ENCODE data around the gene OSCP1. TPM values are rescaled to one million over a fixed set of nuclear protein-coding genes. Genes with fewer than 3 reads are reported as not detected.

Gene OSCP1
- total RNA-seq, 2 experiments from 2014 or later = 2.4 to 2.7 TPM

DNA sequence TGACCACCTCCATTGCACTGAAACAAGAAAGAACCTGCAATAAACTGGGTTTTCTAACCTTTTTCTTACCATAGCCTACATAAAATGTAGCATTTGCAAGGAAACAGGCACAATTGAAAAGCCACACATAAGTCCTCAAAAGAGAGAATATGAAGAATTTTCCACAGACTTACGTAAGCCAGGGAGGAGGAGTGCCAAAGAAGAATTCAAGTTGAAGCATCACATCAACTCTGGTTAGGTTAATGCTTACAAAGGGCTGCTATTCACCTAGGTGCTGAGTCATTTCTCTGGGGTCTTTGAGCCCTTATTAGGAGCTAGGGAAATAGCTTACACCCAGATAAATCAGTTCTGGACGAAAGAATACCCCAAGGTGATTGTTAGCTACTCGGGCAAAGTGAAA lies 9.6 kb downstream of the OSCP1 start:
- Mint-ChIP-seq H3K27me3 (no peaks in the 10 kb centered on the region), H3K9me3 (no peaks in the 10 kb centered on the region), H3K36me3 (no peaks in the 10 kb centered on the region), H3K27ac (no peak overlapping the region), H3K4me1 (peaks cover 4% of the 10 kb centered on the region), H3K4me3 (no peak overlapping the region)
- DNase-seq = no peak

- H3K27me3 Mint-ChIP-seq = no peaks in the 10 kb centered on the region
- no peak for DNase-seq
- H3K9me3 Mint-ChIP-seq = no peaks in the 10 kb centered on the region
- no peak overlapping the region for H3K4me3 Mint-ChIP-seq
- H3K27ac Mint-ChIP-seq = no peak overlapping the region
- no peaks in the 10 kb centered on the region for H3K36me3 Mint-ChIP-seq
- H3K4me1 Mint-ChIP-seq = peaks cover 4% of the 10 kb centered on the region
Observed at GRCh38 chr1:36440044-36440443, 10.2 kb downstream of the OSCP1 start.

DNA sequence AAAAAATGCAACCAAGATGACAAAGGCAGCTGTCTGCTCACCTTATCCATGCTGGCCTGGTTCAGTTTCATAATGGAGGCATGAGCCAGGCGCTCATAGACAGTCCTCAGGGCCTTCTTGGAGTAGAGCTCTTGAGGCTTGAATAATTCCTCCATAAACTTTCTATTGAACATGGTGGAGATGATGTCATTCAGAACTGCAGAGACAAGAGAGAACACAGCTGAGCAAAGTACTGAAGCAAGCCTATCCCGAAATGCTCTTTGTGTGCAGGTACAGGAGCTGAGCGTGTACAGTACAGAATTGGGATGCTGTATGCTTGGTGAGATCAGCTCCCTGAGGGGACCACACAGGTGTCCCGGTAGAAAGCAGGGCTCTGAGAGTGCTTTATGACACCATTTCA lies 11.5 kb downstream of the OSCP1 start:
- Mint-ChIP-seq H3K36me3 (no peaks in the 10 kb centered on the region), H3K4me1 (peaks cover 4% of the 10 kb centered on the region), H3K4me3 (no peak overlapping the region), H3K9me3 (no peaks in the 10 kb centered on the region), H3K27ac (no peak overlapping the region), H3K27me3 (no peaks in the 10 kb centered on the region)
- DNase-seq = no peak

DNA sequence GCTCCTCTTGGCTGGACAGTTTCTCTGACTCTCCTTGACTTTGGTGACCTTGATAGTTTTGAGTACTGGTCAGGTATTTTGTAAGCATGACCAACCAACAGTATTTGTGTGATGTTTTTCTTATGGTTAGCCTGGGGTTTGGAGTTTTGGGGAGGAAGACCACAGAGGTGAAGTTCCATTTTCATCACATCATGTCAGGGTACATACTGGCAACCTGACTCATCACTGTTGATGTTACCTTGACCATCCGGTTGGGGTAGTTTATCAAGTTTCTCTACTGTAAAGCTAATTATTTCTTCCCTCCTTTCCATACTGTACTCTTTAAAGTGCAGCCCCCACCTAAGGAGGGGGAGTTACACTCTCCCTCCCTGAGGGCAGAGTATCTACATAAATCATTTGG lies 13.4 kb downstream of the OSCP1 start:
- H3K36me3 Mint-ChIP-seq = no peaks in the 10 kb centered on the region
- no peak overlapping the region for H3K27ac Mint-ChIP-seq

GRCh38 chr1:36433102-36433501 lies 17.1 kb downstream of the OSCP1 start:
- no peak for DNase-seq
- no peaks in the 10 kb centered on the region for H3K36me3 Mint-ChIP-seq
- no peak overlapping the region for H3K27ac Mint-ChIP-seq
- no peaks in the 10 kb centered on the region for H3K4me1 Mint-ChIP-seq
- H3K4me3 Mint-ChIP-seq = no peak overlapping the region
- no peaks in the 10 kb centered on the region for H3K27me3 Mint-ChIP-seq
- no peaks in the 10 kb centered on the region for H3K9me3 Mint-ChIP-seq

More for the DNA sequence above, 13.4 kb downstream of the OSCP1 start:
- Mint-ChIP-seq H3K27me3 (no peaks in the 10 kb centered on the region), H3K9me3 (no peaks in the 10 kb centered on the region), H3K4me3 (no peak overlapping the region), H3K4me1 (peaks cover 4% of the 10 kb centered on the region)
- DNase-seq = no peak

DNA sequence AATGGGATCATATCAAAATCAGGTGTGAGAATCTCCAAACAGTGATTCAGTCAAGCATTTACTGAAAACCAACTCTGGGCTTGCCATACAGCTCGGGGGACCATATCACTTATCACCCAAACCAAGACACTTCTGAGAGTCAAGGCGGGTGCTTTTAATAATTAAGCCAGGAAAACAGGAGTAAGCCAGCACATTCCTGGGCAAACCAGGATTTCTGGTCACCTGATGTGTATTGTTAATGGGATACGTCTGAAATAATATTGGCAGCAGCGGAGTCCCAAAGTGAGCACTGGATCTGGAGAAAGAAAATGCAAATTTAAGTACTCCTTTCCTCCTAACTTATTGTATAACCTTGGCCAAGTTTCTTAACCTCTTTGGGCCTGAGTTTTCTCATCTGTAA lies 17.6 kb downstream of the OSCP1 start:
- H3K27ac Mint-ChIP-seq = no peak overlapping the region
- DNase-seq = no peak
- no peaks in the 10 kb centered on the region for H3K9me3 Mint-ChIP-seq

DNA sequence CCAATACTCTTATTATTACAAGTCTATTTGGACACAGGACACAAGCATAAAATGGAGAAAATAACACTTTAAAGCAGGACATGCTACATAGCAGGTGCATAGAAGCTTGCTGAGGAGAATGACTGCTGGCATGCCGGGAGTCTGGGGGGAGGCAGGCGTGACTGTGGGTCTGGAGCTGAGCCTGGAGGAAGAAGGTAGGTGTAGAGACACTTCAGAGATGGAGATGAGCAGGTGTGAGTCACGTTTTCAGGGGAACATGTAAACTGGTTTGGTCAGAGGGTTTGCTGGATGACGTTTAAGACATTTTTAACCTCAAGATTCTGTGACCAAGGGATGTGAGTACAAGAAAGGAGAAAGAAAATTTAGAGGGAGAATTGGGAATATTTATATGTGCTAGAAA lies 24.5 kb downstream of the OSCP1 start:
- no peaks in the 10 kb centered on the region for H3K36me3 Mint-ChIP-seq
- no peaks in the 10 kb centered on the region for H3K27me3 Mint-ChIP-seq
- peaks cover 2% of the 10 kb centered on the region for H3K4me1 Mint-ChIP-seq
- no peak overlapping the region for H3K4me3 Mint-ChIP-seq
- no peak overlapping the region for H3K27ac Mint-ChIP-seq
- DNase-seq = no peak
- no peaks in the 10 kb centered on the region for H3K9me3 Mint-ChIP-seq

More for the DNA sequence above, 17.6 kb downstream of the OSCP1 start:
- Mint-ChIP-seq H3K36me3 (no peaks in the 10 kb centered on the region), H3K4me1 (no peaks in the 10 kb centered on the region), H3K27me3 (no peaks in the 10 kb centered on the region), H3K4me3 (no peak overlapping the region)

DNA sequence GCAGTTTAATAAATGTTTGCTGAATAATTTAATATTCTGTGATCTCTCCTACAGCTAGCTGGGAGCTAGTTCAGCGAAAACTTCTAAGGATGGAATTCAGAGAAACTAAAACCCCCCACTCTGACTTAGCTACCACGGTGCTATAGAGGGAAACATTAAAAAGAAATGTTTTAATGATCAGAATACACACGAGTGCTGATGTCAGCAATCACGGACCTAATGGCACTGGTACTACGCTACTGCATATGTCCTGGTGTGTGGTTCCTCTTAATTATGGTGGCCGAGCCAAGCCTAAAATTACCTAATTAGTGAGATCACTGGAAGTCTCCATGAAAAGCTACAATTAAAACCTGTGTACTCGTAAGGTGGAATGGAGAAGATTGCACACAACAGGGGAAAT lies 28.6 kb downstream of the OSCP1 start:
- H3K27me3 Mint-ChIP-seq = no peaks in the 10 kb centered on the region
- H3K27ac Mint-ChIP-seq = no peak overlapping the region
- no peaks in the 10 kb centered on the region for H3K9me3 Mint-ChIP-seq
- DNase-seq = no peak
- no peak overlapping the region for H3K4me3 Mint-ChIP-seq
- H3K4me1 Mint-ChIP-seq = peaks cover 9% of the 10 kb centered on the region
- no peaks in the 10 kb centered on the region for H3K36me3 Mint-ChIP-seq

DNA sequence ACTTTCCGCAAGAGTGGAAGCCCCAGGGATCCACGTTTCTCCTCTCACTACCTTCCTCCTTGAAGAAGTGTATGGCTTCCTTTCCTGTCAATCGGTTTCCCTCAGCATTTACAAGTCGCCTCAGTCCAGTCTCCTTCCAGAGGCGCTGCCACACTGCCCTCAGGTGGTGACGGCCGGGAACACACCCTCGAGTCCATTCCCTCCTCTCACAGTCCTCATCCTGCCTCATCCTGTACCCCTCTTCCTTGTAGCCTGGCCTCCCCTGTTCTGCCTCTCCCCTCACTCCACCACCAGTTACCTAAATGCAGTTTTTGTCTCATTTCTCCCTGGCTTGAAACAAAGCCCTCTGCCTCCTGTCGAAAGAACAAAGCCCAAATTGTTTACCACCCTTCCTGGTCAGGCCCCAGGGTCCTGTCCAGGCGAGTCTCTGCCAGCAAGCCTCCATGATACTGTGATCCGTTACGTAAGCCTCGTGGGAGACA lies 29.4 kb downstream of the OSCP1 start:
- peak; percentile 87 for DNase-seq
- peak overlapping the region; percentile 85 for H3K27ac Mint-ChIP-seq
- peaks cover 9% of the 10 kb centered on the region for H3K4me1 Mint-ChIP-seq
- H3K9me3 Mint-ChIP-seq = no peaks in the 10 kb centered on the region
- H3K4me3 Mint-ChIP-seq = no peak overlapping the region
- H3K36me3 Mint-ChIP-seq = no peaks in the 10 kb centered on the region
- H3K27me3 Mint-ChIP-seq = no peaks in the 10 kb centered on the region

DNA sequence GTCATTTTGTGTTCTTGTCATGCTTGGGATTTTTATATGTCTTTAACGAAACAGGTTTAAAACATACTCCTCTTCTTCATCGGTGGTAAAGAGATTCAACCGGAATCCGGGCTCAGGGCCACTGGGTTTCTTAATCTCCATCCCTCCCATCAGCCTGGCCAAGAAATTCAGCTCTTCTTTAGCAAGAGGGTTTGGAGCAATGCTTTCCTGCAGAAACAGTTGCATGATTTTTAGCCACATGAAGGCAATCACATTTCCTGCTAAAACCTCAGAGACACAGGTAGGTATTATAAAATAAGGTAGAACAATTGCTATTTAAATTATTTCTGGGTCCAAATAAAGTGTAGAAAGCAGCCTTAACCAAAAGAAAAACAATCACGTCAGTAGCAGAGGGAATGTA lies 29.8 kb downstream of the OSCP1 start:
- Mint-ChIP-seq H3K9me3 (no peaks in the 10 kb centered on the region), H3K4me1 (peaks cover 9% of the 10 kb centered on the region), H3K27ac (peak overlapping the region; percentile 85), H3K27me3 (no peaks in the 10 kb centered on the region), H3K36me3 (no peaks in the 10 kb centered on the region), H3K4me3 (no peak overlapping the region)
- no peak for DNase-seq

DNA sequence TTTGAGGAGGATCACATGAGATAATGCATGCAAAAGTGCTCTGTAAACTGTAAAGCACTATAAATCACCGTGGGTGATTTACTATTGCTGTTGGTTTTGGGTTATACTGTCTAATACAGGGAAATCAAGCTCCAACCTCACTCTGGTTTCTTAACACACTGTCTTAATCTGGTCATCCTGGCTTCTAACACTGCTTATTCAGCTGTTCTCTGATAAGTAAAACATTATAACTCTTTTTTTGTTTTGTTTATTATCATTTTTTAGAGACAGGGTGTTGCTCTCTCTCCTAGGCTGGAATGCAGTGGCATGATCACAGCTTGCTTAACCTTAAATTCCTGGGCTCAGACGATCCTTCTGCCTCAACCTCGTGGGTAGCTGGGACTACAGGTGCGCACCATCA lies 30.7 kb downstream of the OSCP1 start:
- no peak for DNase-seq
- no peaks in the 10 kb centered on the region for H3K9me3 Mint-ChIP-seq
- no peaks in the 10 kb centered on the region for H3K27me3 Mint-ChIP-seq
- no peaks in the 10 kb centered on the region for H3K36me3 Mint-ChIP-seq
- peaks cover 9% of the 10 kb centered on the region for H3K4me1 Mint-ChIP-seq
- H3K27ac Mint-ChIP-seq = no peak overlapping the region
- no peak overlapping the region for H3K4me3 Mint-ChIP-seq

- no peak overlapping the region for H3K4me3 Mint-ChIP-seq
- H3K9me3 Mint-ChIP-seq = no peaks in the 10 kb centered on the region
- H3K27me3 Mint-ChIP-seq = no peaks in the 10 kb centered on the region
- no peak overlapping the region for H3K27ac Mint-ChIP-seq
- H3K36me3 Mint-ChIP-seq = no peaks in the 10 kb centered on the region
- no peak for DNase-seq
- peaks cover 9% of the 10 kb centered on the region for H3K4me1 Mint-ChIP-seq
Observed at GRCh38 chr1:36419140-36419539, 31.1 kb downstream of the OSCP1 start.

DNA sequence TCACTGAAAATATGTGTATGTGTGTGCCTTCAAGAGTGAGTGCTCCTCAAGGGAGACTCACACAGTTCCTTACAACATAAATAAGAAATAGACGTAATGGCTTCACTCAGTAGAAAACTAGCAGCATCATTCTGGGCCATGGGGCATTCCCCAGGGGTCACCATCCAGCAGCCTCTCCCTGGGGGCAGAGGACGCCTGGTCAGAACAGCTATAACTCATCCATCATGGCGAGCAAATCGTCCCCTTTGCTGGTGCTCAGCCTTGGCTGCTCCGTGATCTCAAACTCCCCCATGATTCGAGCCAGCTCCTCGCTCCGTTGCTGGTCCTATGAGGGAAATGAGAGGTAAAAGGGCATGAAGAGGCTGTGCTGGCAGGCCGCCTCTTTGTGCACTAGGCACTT lies 32.3 kb downstream of the OSCP1 start:
- Mint-ChIP-seq H3K4me1 (peaks cover 9% of the 10 kb centered on the region), H3K27ac (no peak overlapping the region), H3K9me3 (no peaks in the 10 kb centered on the region), H3K4me3 (no peak overlapping the region), H3K36me3 (no peaks in the 10 kb centered on the region), H3K27me3 (no peaks in the 10 kb centered on the region)
- no peak for DNase-seq

DNA sequence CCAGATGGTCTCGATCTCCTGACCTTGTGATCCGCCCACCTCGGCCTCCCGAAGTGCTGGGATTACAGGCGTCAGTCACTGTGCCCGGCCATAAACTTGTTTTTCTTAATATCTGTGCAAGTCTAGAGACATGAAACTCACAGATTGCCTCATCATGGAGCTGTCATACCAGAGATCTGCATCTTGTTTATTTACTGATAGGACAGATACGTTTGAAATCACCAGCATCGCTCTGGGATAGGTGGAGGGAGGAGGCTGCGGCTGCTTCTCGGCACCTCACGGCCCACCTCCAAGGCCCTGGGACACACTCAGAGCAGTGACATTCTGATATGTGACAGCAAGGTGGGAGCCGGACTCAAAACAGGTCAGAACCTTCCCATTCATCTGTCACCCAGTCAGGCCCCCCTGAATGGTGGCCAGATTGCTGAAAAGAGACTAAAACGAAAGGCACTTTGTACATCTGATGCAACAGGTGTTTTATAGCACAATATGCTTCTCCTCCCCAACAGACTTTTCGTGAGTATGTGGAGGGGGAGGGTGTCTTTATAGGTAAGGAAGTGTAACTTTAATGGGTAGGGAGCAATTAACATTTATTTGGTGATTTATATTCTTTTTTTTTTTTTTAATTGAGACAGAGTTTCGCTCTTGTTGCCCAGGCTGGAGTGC lies 34.5 kb downstream of the OSCP1 start:
- Mint-ChIP-seq H3K36me3 (no peaks in the 10 kb centered on the region), H3K4me1 (peaks cover 17% of the 10 kb centered on the region), H3K4me3 (no peak overlapping the region), H3K27me3 (no peaks in the 10 kb centered on the region), H3K27ac (no peak overlapping the region), H3K9me3 (no peaks in the 10 kb centered on the region)
- no peak for DNase-seq

GRCh38 chr1:36414384-36414783 lies 35.9 kb downstream of the OSCP1 start:
- peaks cover 10% of the 10 kb centered on the region for H3K4me1 Mint-ChIP-seq
- no peak overlapping the region for H3K27ac Mint-ChIP-seq
- H3K9me3 Mint-ChIP-seq = no peaks in the 10 kb centered on the region
- H3K36me3 Mint-ChIP-seq = no peaks in the 10 kb centered on the region
- H3K27me3 Mint-ChIP-seq = no peaks in the 10 kb centered on the region
- no peak for DNase-seq
- no peak overlapping the region for H3K4me3 Mint-ChIP-seq

Data from activated naive CD8-positive, alpha-beta T cell treated with anti-CD3 and anti-CD28 coated beads for 36 hours (primary cell).